ENCODE data around the gene PHF11.

- TF ChIP-seq CTCF (IDR thresholded peaks at IDR 0.05) (no peak), POLR2AphosphoS5 (IDR thresholded peaks at IDR 0.05; ENCODE audit: low read depth, low read length) (no peak), EP300 (IDR thresholded peaks at IDR 0.05; ENCODE audit: borderline replicate concordance in 1 of 2, low read depth in 1 of 2, low read length in 1 of 2) (no peak), TEAD4 (IDR thresholded peaks at IDR 0.05; ENCODE audit: borderline replicate concordance, insufficient read depth) (no peak), USF2 (IDR thresholded peaks at IDR 0.05; ENCODE audit: borderline replicate concordance, low read depth, low read length) (no peak), RFX5 (IDR thresholded peaks at IDR 0.05; ENCODE audit: low read length) (no peak), NRF1 (IDR thresholded peaks at IDR 0.05; ENCODE audit: low read depth, low read length) (no peak), EZH2phosphoT487 (IDR thresholded peaks at IDR 0.05; ENCODE audit: borderline replicate concordance, low read depth) (no peak), SIN3A (IDR thresholded peaks at IDR 0.05; ENCODE audit: borderline replicate concordance, low read depth, low read length) (no peak), MAX (IDR thresholded peaks at IDR 0.05; ENCODE audit: low read depth) (no peak)
Observed at GRCh38 chr13:49539746-49540145, 44.0 kb downstream of the PHF11 start.
